AG09309 (cell line): ENCODE results near the gene PCBP2.

ENCODE experiments used
- DNase-seq: peaks from one replicate; pipeline ENCODE4 v3.0.0-alpha.2; 2010; ENCODE audit warnings: low read depth
- H3K4me3 ChIP-seq: 2 replicates; pipeline ENCODE4 v1.5.1; 2011; ENCODE audit warnings: mild to moderate bottlenecking, low read depth, low read length, moderate library complexity; ENCODE audit not compliant: control insufficient read depth
- TF ChIP-seq, protein P1 (sequence below): IDR thresholded peaks from 2 replicates; pipeline ENCODE4 v1.5.1; 2011; ENCODE audit warnings: mild to moderate bottlenecking, low read depth, low read length, inconsistent platforms; ENCODE audit not compliant: insufficient read depth, control insufficient read depth; ENCODE audit errors: missing control alignments

Gene PCBP2

DNA sequence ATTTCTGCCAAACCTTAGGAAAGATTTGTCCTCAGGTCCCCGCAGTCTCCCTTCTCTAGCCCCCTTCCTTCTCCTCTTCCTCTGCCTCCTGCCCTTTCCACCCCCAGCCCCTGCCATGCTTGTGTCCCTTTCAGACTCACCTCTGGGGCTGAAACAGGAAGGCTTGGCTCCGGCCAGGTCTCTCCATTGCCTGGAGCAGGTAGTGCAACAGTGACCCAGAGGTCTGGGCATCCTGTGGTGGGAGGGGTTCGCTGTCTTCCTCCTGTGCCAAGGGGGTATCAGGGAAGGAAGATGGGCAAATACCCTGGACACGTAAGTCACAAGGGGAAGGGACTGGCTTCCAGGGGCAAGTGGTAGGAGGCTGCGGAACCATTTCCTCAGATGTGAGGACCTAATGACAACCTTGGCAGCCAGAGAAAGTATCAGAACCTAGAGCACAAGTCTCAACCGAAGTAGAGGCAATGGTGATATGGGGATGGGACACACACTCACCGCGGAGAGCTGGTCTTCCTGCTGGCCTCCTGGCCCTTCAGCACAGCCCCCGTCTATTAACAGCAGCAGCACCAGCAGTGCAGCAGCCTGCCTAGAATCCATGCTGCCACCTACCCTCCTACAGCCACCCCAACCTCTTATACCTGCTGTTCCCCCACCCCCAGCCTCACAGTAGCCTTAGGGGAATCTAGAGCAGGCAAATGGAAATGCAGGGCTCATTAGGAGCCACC lies 55.1 kb downstream of the PCBP2 start, which contains the start of gene NPFF:
Gene NPFF (minus strand): TSS at position 604 of the 722 bp plus-strand sequence. CDS start 10 bp downstream, at position 594.
- TF ChIP-seq, protein P1, sequence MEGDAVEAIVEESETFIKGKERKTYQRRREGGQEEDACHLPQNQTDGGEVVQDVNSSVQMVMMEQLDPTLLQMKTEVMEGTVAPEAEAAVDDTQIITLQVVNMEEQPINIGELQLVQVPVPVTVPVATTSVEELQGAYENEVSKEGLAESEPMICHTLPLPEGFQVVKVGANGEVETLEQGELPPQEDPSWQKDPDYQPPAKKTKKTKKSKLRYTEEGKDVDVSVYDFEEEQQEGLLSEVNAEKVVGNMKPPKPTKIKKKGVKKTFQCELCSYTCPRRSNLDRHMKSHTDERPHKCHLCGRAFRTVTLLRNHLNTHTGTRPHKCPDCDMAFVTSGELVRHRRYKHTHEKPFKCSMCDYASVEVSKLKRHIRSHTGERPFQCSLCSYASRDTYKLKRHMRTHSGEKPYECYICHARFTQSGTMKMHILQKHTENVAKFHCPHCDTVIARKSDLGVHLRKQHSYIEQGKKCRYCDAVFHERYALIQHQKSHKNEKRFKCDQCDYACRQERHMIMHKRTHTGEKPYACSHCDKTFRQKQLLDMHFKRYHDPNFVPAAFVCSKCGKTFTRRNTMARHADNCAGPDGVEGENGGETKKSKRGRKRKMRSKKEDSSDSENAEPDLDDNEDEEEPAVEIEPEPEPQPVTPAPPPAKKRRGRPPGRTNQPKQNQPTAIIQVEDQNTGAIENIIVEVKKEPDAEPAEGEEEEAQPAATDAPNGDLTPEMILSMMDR, result no peak
- DNase-seq, result no peak
- no peak within 1 kb of the TSS for H3K4me3 ChIP-seq

DNA sequence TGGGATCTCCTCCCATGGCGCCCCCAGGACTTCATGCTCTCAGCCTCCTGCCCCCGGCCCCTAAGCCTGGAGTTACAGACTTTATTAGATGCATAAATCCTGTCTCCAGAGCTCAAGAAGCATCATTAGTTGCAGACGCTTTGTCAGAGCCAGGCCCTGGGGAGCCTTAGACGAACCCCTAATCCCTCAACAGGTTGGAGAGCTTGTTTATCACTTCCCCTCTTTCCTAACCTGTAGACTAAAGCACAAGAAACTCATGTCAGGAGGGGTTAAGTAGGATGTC lies 55.6 kb downstream of the PCBP2 start:
- H3K4me3 ChIP-seq, result no peak overlapping the region
- no peak for DNase-seq
- TF ChIP-seq, protein P1, result no peak

DNA sequence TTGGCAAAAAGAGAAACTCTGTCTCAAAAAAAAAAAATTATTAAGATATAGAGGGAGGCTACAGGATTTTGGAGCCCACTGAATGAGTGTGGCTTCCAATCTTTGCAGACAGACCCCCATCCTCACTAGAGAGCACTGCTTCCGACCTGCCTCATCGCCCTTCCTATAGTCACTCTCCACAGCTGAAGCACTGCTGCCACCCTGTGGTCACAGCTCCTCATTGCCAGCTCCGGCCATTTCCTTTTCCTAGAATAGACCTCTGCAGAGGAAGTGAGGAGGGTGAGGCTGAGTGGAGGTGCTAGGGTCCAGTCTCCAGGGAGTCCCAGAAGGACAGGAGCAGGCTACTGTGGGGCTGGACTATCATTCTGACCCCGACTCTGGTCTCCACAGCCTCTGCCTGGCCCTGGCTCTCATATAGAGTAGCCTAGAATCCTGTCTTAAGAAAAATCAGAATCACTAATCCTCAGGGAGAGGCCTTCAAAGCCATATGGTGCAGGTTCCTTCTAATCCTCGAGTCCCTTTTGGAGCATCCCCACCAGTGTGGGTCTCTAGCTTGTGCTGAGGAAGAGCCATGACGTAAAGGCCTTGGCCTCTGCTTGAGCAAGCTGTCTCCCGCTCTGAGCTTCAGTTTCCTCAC lies 56.8 kb downstream of the PCBP2 start:
- no peak overlapping the region for H3K4me3 ChIP-seq
- TF ChIP-seq, protein P1, result peak; percentile 92
- no peak for DNase-seq

DNA sequence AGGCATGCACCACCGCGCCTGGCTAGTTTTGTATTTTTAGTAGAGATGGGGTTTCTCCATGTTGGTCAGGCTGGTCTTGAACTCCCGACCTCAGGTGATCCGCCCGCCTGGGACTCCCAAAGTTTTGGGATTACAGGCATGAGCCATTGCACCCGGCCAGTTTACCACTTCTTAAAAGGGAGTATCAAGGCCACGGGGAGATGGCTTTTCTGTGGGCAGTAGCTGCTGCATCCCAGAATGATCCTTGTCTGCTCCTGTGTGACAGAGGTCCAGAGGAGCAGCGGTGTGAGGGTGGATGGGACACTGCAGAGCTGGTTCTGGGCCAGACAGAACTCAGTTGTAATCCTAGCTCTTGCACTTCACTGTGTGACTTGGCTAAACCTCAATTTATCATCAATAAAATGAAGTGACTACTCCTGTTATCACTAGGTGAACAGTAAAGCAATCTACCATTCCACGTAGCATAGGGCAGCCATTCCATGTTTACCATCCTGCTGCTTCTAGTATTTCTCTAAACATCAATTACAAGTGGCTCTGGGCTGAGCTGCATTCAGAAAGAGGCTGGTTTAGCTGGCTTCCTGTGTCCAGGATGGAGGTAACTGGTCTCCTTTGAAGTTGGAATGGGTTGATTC lies 58.4 kb downstream of the PCBP2 start:
- TF ChIP-seq, protein P1, result no peak
- DNase-seq, result no peak
- no peak overlapping the region for H3K4me3 ChIP-seq

DNA sequence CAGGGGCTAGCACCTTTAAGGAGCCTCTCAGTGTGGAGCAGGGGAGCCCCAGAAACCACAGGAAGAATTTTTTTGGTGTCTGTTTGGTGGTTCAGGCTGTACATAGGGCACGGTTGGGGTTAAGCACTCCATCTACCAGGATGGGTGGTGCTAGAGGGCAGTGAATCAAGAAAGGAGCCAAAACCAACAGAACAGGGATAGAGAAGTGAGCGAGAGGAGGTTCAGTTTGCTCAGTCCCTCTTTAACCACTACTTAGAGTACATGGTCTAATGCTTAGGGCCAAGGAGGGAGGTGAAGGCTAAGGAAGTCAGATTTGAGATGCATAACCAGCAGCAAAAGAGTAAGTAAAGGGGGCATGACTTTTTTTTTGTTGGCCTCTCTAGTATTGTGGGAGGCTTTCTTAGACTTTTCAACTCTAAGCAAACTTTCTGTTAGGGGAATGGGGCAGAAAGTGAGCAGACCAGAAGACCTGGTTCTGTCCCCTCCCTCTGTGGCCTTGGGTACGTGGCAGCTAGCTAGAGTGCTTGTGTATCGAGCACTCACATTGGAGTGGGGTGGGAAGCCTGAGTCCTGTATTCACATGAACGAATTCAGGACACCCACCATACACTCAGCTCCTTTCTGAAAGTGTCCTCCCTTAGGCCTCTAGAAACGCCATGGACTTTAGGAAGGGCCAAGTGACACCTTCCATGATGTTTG lies 62.0 kb downstream of the PCBP2 start:
- TF ChIP-seq, protein P1, result no peak
- no peak for DNase-seq
- H3K4me3 ChIP-seq, result no peak overlapping the region

DNA sequence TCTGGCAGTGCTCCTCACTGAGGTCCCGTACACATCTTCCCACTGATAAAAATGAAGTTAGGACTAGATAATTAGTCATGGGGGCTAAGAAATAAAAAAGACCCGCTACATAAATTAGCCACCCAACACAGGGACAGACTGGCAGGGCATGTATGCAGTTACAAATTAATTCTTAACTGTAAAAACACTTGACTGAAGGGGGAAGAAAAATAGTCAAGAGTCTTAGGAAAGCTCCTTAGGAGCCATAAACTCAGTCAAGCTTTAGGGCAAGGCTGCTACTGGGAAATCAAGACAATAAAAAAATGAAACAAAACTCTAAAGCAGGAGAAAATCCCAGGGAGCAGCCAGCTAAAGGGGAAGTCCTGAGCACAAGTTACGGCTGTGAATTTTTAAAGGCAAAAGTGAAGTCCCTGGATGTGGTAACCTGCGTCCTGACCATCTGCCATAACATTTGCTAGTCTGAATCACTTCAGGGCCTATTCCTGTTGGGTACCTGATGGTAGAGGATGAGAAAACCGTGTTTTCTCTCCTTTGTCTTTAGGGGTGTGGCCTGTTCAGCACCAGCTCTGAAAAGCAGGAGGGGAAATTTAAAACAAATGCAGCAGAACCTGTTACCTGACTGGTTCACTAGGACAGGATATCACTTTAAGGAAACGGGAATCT lies 62.9 kb downstream of the PCBP2 start:
- TF ChIP-seq, protein P1, result no peak
- no peak for DNase-seq
- no peak overlapping the region for H3K4me3 ChIP-seq
